ENCODE results near the gene GTF2I.
"Not testable (repeated sequence)": the region's sequence is repeated elsewhere in the genome, so short reads cannot be mapped to it uniquely, and the experiment has no call there.

DNA sequence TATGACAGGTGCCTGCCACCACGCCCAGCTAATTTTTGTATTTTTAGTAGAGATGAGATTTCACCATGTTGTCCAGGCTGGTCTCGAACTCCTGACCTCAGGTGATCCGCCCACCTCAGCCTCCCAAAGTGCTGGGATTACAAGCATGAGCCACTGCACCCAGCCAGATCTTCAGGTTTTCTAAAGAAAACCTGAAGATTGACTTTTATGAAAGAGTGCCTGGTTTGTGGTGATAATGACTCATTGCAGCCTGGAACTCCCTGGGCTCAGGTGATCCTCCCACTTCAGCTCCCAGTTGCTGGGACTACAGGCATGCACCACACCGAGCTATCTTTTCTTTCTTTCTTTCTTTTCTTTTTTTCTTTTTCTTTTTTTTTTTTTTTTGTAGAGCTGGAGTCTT lies 141.1 kb downstream of the GTF2I start:
- TF ChIP-seq, protein P1, sequence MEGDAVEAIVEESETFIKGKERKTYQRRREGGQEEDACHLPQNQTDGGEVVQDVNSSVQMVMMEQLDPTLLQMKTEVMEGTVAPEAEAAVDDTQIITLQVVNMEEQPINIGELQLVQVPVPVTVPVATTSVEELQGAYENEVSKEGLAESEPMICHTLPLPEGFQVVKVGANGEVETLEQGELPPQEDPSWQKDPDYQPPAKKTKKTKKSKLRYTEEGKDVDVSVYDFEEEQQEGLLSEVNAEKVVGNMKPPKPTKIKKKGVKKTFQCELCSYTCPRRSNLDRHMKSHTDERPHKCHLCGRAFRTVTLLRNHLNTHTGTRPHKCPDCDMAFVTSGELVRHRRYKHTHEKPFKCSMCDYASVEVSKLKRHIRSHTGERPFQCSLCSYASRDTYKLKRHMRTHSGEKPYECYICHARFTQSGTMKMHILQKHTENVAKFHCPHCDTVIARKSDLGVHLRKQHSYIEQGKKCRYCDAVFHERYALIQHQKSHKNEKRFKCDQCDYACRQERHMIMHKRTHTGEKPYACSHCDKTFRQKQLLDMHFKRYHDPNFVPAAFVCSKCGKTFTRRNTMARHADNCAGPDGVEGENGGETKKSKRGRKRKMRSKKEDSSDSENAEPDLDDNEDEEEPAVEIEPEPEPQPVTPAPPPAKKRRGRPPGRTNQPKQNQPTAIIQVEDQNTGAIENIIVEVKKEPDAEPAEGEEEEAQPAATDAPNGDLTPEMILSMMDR (conservative IDR thresholded peaks at IDR 0.05 in 1 of 2, IDR thresholded peaks at IDR 0.05 in 1 of 2; ENCODE audit: low read depth in 1 of 2, low read length in 2 of 2) = not testable (repeated sequence)
- TF ChIP-seq EZH2 (IDR thresholded peaks at IDR 0.05; ENCODE audit: low read length, missing control alignments) = not testable (repeated sequence)

Data from fibroblast of lung (primary cell).